Mesenchymal stem cell (in vitro differentiated cells and primary cell): ENCODE data around the gene TTC7B.
A peak's percentile ranks its signal among the peaks of the same experiment; 100 is the strongest.

Experiments used
- DNase-seq: peaks from one replicate; pipeline ENCODE4 v3.0.0-alpha.2; 2013
- H2AFZ ChIP-seq: one replicate; pipeline ENCODE4 v1.6.1; 2013; ENCODE audit warnings: low read depth, mild to moderate bottlenecking, control low read depth, inconsistent platforms, low read length, moderate library complexity
- H2AK5ac ChIP-seq: 2 replicates; pipeline ENCODE4 v1.6.1; 2013; ENCODE audit warnings: low read length, moderate library complexity, mild to moderate bottlenecking, inconsistent platforms; ENCODE audit not compliant: severe bottlenecking
- H2BK120ac ChIP-seq: one replicate; pipeline ENCODE4 v1.6.1; 2013; ENCODE audit warnings: low read depth, mild to moderate bottlenecking, inconsistent platforms, low read length, moderate library complexity
- H2BK12ac ChIP-seq, 2 experiments: one replicate each; pipeline ENCODE4 v1.6.1; 2013; ENCODE audit warnings: inconsistent platforms in 2 of 2, low read length in 2 of 2, mild to moderate bottlenecking in 2 of 2, moderate library complexity in 2 of 2, control low read depth in 1 of 2
- H2BK15ac ChIP-seq: one replicate; pipeline ENCODE4 v1.6.1; 2013; ENCODE audit warnings: mild to moderate bottlenecking, low read depth, inconsistent platforms; ENCODE audit not compliant: poor library complexity, severe bottlenecking
- H2BK5ac ChIP-seq: 2 replicates; pipeline ENCODE4 v1.6.1; 2013; ENCODE audit warnings: low read depth, mild to moderate bottlenecking, low read length, control low read depth, inconsistent platforms; ENCODE audit not compliant: poor library complexity, severe bottlenecking
- H3K14ac ChIP-seq, 2 experiments: one replicate each; pipeline ENCODE4 v1.6.1; 2013; ENCODE audit warnings: inconsistent platforms in 2 of 2, low read length in 2 of 2, control low read depth in 1 of 2, mild to moderate bottlenecking in 1 of 2, moderate library complexity in 1 of 2
- H3K18ac ChIP-seq, 2 experiments: one replicate each; pipeline ENCODE4 v1.6.1; 2013; ENCODE audit warnings: inconsistent platforms in 2 of 2, low read length in 2 of 2, control low read depth in 1 of 2, low read depth in 1 of 2, mild to moderate bottlenecking in 1 of 2
- H3K23ac ChIP-seq, 2 experiments: one replicate each; pipeline ENCODE4 v1.6.1; 2013; ENCODE audit warnings: inconsistent platforms in 2 of 2, low read length in 2 of 2, mild to moderate bottlenecking in 2 of 2, moderate library complexity in 2 of 2, control low read depth in 1 of 2
- H3K27ac ChIP-seq: 2 replicates; pipeline ENCODE4 v1.5.1; 2013; ENCODE audit warnings: mild to moderate bottlenecking, moderate library complexity, low read length, control low read depth, inconsistent platforms; ENCODE audit not compliant: poor library complexity, severe bottlenecking
- H3K27me3 ChIP-seq, 2 experiments: 2 replicates each; pipeline versions ENCODE4 v1.6.1 to v1.7.0; 2013; ENCODE audit warnings: low read length in 2 of 2, mild to moderate bottlenecking in 2 of 2, moderate library complexity in 2 of 2, control low read depth in 1 of 2, inconsistent platforms in 1 of 2; ENCODE audit not compliant: control insufficient read depth in 1 of 2, insufficient read depth in 1 of 2
- H3K36me3 ChIP-seq, 2 experiments: 2 replicates each; pipeline versions ENCODE4 v1.6.1 to v1.7.0; 2013; ENCODE audit warnings: low read length in 2 of 2, control low read depth in 1 of 2, inconsistent platforms in 1 of 2, low read depth in 1 of 2, mild to moderate bottlenecking in 1 of 2; ENCODE audit not compliant: insufficient read depth in 2 of 2, control insufficient read depth in 1 of 2
- H3K4ac ChIP-seq, 2 experiments: one replicate each; pipeline ENCODE4 v1.6.1; 2013; ENCODE audit warnings: inconsistent platforms in 2 of 2, low read length in 2 of 2, mild to moderate bottlenecking in 2 of 2, moderate library complexity in 2 of 2, control low read depth in 1 of 2, low read depth in 1 of 2
- H3K4me1 ChIP-seq: 2 replicates; pipeline ENCODE4 v1.6.1; 2013; ENCODE audit warnings: low read depth, low read length, control low read depth; ENCODE audit not compliant: control insufficient read depth, insufficient read depth
- H3K4me2 ChIP-seq: 2 replicates; pipeline ENCODE4 v1.6.1; 2013; ENCODE audit warnings: low read length, mild to moderate bottlenecking, inconsistent platforms; ENCODE audit not compliant: poor library complexity, severe bottlenecking
- H3K4me3 ChIP-seq, 2 experiments: 2 replicates each; pipeline versions ENCODE4 v1.5.1 to v1.7.0; 2013; ENCODE audit warnings: low read length in 2 of 2, mild to moderate bottlenecking in 2 of 2, control low read depth in 1 of 2, low read depth in 1 of 2; ENCODE audit not compliant: insufficient read depth in 1 of 2
- H3K79me1 ChIP-seq: replicated peaks from 2 replicates; pipeline ENCODE4 v1.6.1; 2013; ENCODE audit warnings: mild to moderate bottlenecking, control low read depth, low read length, inconsistent platforms; ENCODE audit not compliant: poor library complexity, severe bottlenecking
- H3K9ac ChIP-seq: 2 replicates; pipeline ENCODE4 v1.7.0; 2013; ENCODE audit warnings: mild to moderate bottlenecking, low read length, moderate library complexity
- H3K9me3 ChIP-seq: 2 replicates; pipeline ENCODE4 v1.7.0; 2013; ENCODE audit warnings: mild to moderate bottlenecking, low read length; ENCODE audit not compliant: control insufficient read depth
- H4K8ac ChIP-seq: one replicate; pipeline ENCODE4 v1.6.1; 2013; ENCODE audit warnings: inconsistent platforms, mild to moderate bottlenecking, low read length, moderate library complexity
- H4K91ac ChIP-seq: one replicate; pipeline ENCODE4 v1.6.1; 2013; ENCODE audit warnings: mild to moderate bottlenecking, low read length, inconsistent platforms
- WGBS: methylation state at CpG from one replicate; pipeline ENCODE4 v1.1.7; 2013; ENCODE audit warnings: mixed read lengths; 5-methylcytosine and 5-hydroxymethylcytosine counted together

The TTC7B gene

GRCh38 chr14:90523961-90524875, 292.0 kb downstream of the TTC7B start:
- H2BK12ac ChIP-seq = no peak overlapping the region
- no peak overlapping the region for H2AFZ ChIP-seq
- peaks cover 0 to 4% of the 10 kb centered on the region in 2 experiments for H3K36me3 ChIP-seq
- H3K18ac ChIP-seq = peak overlapping the region in 1 of 2 experiments; percentile 5
- DNase-seq = no peak
- peak overlapping the region; percentile 27 for H4K8ac ChIP-seq
- H2BK5ac ChIP-seq = no peak overlapping the region
- peaks cover 12 to 37% of the 10 kb centered on the region in 2 experiments for H3K27me3 ChIP-seq
- no peak overlapping the region for H3K23ac ChIP-seq
- no peak overlapping the region for H3K4me2 ChIP-seq
- 93% methylated on average over 17 of the region's 18 CpGs for WGBS
- H3K9ac ChIP-seq = no peak overlapping the region
- peaks cover 9% of the 10 kb centered on the region for H3K9me3 ChIP-seq
- no peak overlapping the region for H2AK5ac ChIP-seq
- H2BK15ac ChIP-seq = peak overlapping the region; percentile 9
- no peak overlapping the region for H3K4ac ChIP-seq
- H3K4me3 ChIP-seq = no peak overlapping the region
- no peaks in the 10 kb centered on the region for H3K79me1 ChIP-seq
- H4K91ac ChIP-seq = no peak overlapping the region
- no peak overlapping the region for H2BK120ac ChIP-seq
- H3K14ac ChIP-seq = no peak overlapping the region
- peaks cover 24% of the 10 kb centered on the region for H3K4me1 ChIP-seq
- no peak overlapping the region for H3K27ac ChIP-seq

- peaks cover 9% of the 10 kb centered on the region for H3K9me3 ChIP-seq
- no peak overlapping the region for H2BK5ac ChIP-seq
- peaks cover 13 to 43% of the 10 kb centered on the region in 2 experiments for H3K27me3 ChIP-seq
- H3K4me3 ChIP-seq = no peak overlapping the region
- H3K79me1 ChIP-seq = no peaks in the 10 kb centered on the region
- H2BK12ac ChIP-seq = no peak overlapping the region
- no peak overlapping the region for H2BK120ac ChIP-seq
- no peak overlapping the region for H2AK5ac ChIP-seq
- H3K23ac ChIP-seq = no peak overlapping the region
- peak; percentile 35 for DNase-seq
- no peak overlapping the region for H3K9ac ChIP-seq
- no peak overlapping the region for H4K91ac ChIP-seq
- peaks cover 0 to 4% of the 10 kb centered on the region in 2 experiments for H3K36me3 ChIP-seq
- H3K4me2 ChIP-seq = no peak overlapping the region
- H2AFZ ChIP-seq = no peak overlapping the region
- H3K4me1 ChIP-seq = peaks cover 24% of the 10 kb centered on the region
- H2BK15ac ChIP-seq = no peak overlapping the region
- H3K14ac ChIP-seq = no peak overlapping the region
- no peak overlapping the region for H3K4ac ChIP-seq
- peak overlapping the region in 1 of 2 experiments; percentile 5 for H3K18ac ChIP-seq
- peak overlapping the region; percentile 27 for H4K8ac ChIP-seq
- WGBS = 79% methylated on average over 8 of the region's 8 CpGs
- no peak overlapping the region for H3K27ac ChIP-seq
These were observed 292.7 kb downstream of the TTC7B start for GRCh38 chr14:90523544-90523943.

- H2BK15ac ChIP-seq = no peak overlapping the region
- WGBS = 80% methylated on average over 17 of the region's 21 CpGs
- H3K27me3 ChIP-seq = peaks cover 13 to 52% of the 10 kb centered on the region in 2 experiments
- peaks cover 0 to 4% of the 10 kb centered on the region in 2 experiments for H3K36me3 ChIP-seq
- H3K4ac ChIP-seq = no peak overlapping the region
- no peak overlapping the region for H3K14ac ChIP-seq
- H3K4me1 ChIP-seq = peaks cover 24% of the 10 kb centered on the region
- no peak overlapping the region for H2BK120ac ChIP-seq
- H2BK12ac ChIP-seq = no peak overlapping the region
- H3K4me2 ChIP-seq = no peak overlapping the region
- no peak overlapping the region for H2BK5ac ChIP-seq
- H2AK5ac ChIP-seq = no peak overlapping the region
- H2AFZ ChIP-seq = no peak overlapping the region
- H4K91ac ChIP-seq = no peak overlapping the region
- no peak overlapping the region for H4K8ac ChIP-seq
- DNase-seq = no peak
- H3K27ac ChIP-seq = no peak overlapping the region
- H3K79me1 ChIP-seq = no peaks in the 10 kb centered on the region
- no peak overlapping the region for H3K4me3 ChIP-seq
- H3K18ac ChIP-seq = no peak overlapping the region
- no peak overlapping the region for H3K23ac ChIP-seq
- H3K9ac ChIP-seq = no peak overlapping the region
- peaks cover 9% of the 10 kb centered on the region for H3K9me3 ChIP-seq
These were observed 293.5 kb downstream of the TTC7B start for GRCh38 chr14:90522571-90523191.

GRCh38 chr14:90521930-90522483, 294.2 kb downstream of the TTC7B start:
- H3K4me3 ChIP-seq = no peak overlapping the region
- H3K9me3 ChIP-seq = peaks cover 8% of the 10 kb centered on the region
- H3K36me3 ChIP-seq = peaks cover 0 to 4% of the 10 kb centered on the region in 2 experiments
- peaks cover 24% of the 10 kb centered on the region for H3K4me1 ChIP-seq
- H2AFZ ChIP-seq = no peak overlapping the region
- no peak overlapping the region for H4K8ac ChIP-seq
- H3K23ac ChIP-seq = no peak overlapping the region
- H2BK12ac ChIP-seq = no peak overlapping the region
- H3K14ac ChIP-seq = no peak overlapping the region
- H3K27ac ChIP-seq = no peak overlapping the region
- H3K27me3 ChIP-seq = peaks cover 13 to 59% of the 10 kb centered on the region in 2 experiments
- no peak overlapping the region for H3K9ac ChIP-seq
- 93% methylated on average over 17 of the region's 18 CpGs for WGBS
- no peak overlapping the region for H2BK15ac ChIP-seq
- H2AK5ac ChIP-seq = no peak overlapping the region
- no peak overlapping the region for H3K18ac ChIP-seq
- H4K91ac ChIP-seq = no peak overlapping the region
- DNase-seq = no peak
- no peak overlapping the region for H3K4ac ChIP-seq
- H3K4me2 ChIP-seq = no peak overlapping the region
- no peak overlapping the region for H2BK120ac ChIP-seq
- no peaks in the 10 kb centered on the region for H3K79me1 ChIP-seq
- H2BK5ac ChIP-seq = no peak overlapping the region
